Skin epidermis (tissue), 12 donors: Measurements from ENCODE around the gene KIRREL3.

Experiments used
- H3K27ac ChIP-seq, 21 experiments: fragments of 200-600 bp; sonication (generic) in 11 of 21; one replicate each; pipeline ENCODE4 v1.5.0; 2020; ENCODE audit warnings: mild to moderate bottlenecking in 3 of 21, inconsistent platforms in 2 of 21, moderate library complexity in 2 of 21
- H3K4me3 ChIP-seq, 7 experiments: fragments of 200-600 bp; sonication (generic) in 2 of 7; one replicate each; pipeline ENCODE4 v1.5.0; 2020; ENCODE audit warnings: inconsistent platforms in 2 of 7, mild to moderate bottlenecking in 2 of 7, moderate library complexity in 1 of 7

Gene KIRREL3

DNA sequence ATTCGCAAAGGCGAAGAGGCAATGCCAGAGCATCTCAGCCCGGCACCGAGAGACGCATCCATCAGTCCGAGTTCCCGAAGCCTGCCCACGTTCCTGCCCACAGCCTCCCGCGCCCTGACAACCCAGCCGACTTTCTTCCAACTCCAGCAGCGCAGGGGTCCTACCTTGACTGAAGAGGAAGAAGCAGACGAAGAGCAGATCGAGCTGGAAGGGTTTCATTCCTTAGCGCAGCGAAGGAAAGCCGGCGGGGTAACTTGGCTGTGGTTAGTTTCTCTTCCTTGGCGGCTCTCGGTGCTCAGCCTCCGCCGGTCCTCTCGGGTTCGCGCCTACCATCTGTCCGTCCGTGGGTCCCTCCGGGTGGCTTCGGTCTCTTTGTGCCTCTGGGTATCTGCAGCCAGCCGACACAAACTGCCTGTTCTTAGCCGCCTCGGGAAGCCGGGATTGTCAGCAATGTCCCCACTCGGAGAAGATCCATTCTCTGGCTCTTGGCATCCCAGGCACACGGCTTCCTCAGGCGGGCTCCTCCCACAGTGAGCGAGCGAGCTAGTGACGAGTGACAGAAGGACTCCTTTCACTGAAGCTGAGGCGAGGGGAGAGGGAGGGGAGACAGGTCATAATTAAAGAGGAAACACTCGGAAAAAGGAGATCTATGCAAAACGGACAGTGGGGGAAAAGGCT is at the start of gene KIRREL3:
TSS of gene KIRREL3 (minus strand) at position 480 of the 678 bp plus-strand sequence.
- Histone ChIP-seq H3K4me3 (peak within 1 kb of the TSS in 4 of 7 experiments; percentile 1 to 28 (median 10)), H3K27ac (no peak within 1 kb of the TSS)

DNA sequence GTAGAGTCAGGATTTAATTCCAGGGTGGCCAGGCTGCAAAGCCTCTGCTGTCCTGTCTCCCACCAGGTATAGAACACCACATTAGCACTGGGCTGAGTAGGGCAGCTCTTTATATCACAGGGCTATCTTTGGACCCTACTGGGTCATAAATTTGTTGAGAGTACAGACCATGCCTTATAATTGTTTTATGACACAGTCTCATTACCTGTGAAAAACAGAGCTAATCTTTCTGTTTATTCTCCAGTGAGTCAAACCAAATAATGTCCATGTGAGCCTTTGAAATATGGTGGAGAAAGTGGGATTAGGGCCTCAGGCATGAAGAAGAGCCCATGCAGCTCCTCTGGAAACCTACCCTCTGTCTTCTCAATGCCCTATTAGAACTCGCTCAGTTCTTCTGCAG is 49.6 kb upstream of the KIRREL3 start:
- no peak overlapping the region for H3K4me3 ChIP-seq
- no peak overlapping the region for H3K27ac ChIP-seq

DNA sequence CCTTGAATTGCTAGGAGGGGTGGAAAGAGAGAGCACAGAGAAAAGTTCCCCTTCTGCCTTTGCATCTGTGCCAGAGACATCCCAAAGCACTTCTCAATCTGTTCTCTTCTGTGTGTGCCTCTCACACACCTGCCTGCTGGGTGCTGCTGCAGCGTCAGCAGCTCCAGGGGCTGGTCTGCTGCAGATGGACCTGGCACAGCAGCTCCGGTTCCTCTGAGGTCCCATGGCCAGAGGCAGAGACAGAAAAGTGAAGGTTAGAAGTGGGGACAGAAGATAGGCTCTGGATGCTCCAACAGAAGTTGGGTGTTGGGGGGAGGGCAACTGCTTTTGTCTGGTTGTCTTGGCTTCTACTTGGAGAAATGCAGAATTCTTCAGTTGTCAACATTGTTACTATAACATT is 48.9 kb upstream of the KIRREL3 start:
- no peak overlapping the region for H3K27ac ChIP-seq
- H3K4me3 ChIP-seq = no peak overlapping the region

DNA sequence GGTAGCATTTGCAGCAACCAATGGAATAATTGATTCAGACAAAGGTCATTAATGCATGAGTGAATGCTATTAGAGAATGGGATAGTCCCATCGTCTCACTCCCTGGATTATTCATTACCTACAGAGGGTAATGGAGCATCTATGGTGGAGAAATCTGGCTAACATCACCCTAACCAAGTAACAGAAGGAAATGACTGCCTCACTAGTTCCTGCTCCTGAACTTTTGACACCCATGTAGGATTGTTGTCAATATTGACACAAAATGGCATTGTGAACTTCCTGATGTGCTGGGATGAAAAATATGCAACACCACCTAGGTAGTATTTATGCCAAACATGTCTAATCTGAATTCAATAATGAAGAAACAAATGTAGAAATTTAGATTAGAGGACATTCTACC is 44.0 kb upstream of the KIRREL3 start:
- Histone ChIP-seq H3K4me3 (no peak overlapping the region), H3K27ac (no peak overlapping the region)

DNA sequence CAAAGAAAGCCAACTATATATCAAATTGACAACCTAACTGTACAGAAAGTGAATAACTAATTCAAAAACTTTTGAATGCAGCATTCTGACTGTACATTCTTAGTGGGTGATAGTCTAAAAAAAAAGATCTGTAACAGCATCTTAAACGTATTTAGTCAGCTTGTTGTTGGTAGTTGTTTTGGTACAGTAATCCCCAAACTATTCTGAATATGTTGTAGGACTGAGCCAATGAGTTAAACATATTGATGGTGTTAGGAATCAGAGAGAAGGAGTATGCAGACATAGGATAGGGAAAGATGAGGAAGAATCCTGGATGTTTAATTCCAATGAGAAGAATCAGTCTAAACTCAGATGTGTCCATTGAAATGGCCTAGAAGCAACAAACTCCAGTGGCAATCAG is 41.9 kb upstream of the KIRREL3 start:
- Histone ChIP-seq H3K27ac (no peak overlapping the region), H3K4me3 (no peak overlapping the region)

DNA sequence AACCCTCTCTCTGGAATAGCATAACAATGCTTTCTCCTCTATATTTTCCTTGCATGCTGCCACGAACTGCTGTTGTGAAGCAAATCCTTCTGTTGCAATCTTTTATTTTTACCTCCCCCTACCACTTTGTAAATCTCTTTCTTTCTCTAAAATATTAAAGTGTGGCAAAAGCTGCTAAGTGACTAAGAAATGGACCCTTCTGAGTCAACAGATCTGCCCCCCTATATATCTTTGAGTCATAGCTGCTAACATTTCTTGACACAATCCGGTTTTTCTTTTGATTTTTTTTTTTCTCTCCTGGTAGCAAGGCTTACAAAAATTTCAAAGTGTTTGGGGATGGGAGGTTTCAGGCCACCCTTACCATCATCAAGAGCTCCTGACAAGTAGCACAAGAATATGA is 39.0 kb upstream of the KIRREL3 start:
- Histone ChIP-seq H3K4me3 (no peak overlapping the region), H3K27ac (no peak overlapping the region)

DNA sequence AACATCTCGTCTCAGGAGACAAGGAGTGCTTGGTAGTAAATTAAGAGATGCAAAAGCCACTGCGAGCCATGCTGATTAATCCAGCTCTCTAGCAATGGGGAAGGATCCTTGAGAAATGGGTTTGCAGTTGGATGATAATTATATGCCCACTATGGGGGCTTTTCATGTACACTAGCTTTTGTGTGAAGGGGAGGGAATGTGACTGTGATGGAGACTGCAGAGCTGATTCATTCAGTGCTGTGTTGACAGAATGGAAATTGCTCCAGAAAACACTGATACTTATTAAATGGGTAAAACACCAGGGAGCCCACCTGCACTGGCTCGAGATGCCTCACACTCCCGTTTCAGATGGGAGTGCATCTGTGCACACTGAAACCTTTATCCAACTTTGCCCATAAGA is 37.0 kb upstream of the KIRREL3 start:
- no peak overlapping the region for H3K4me3 ChIP-seq
- H3K27ac ChIP-seq = no peak overlapping the region

DNA sequence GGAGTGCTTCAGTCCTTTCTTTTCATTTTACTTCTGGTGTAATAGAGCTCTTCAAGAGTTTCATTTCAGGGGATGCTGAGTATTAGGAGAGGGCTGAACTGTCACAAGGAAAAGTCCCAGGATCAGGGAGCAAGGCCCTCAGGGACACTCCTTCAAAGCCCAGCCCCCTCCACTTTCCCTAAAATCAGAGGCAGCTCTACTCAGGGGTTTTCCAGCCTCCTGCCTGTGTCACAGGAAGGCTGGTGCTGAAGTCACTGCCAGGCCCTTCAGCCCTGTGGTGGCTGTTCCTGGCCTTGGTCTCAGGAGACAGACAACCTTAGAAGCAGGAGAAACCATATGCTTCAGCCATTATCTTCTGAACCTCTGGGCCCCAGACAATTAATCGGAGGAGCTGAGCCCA is 36.4 kb upstream of the KIRREL3 start:
- H3K4me3 ChIP-seq = no peak overlapping the region
- no peak overlapping the region for H3K27ac ChIP-seq

DNA sequence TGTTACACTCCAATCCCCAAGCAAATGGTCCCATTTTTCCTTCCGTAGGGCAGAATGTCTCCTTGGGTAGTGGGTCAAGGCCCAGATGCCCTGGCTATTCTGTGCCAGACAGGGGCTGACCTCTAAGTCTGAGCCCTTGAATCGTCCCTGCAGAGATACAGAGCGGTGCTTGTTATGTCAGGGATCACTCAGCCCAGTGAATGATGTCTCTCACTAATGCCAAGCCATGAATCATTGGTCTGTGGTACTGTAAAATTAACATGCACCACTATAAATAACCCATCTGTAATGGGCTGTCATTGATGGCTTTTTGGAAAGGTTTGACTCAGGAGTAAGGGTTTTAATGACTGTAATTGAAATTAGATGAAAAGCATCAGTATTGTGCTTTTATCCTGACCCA is 35.3 kb upstream of the KIRREL3 start:
- Histone ChIP-seq H3K4me3 (no peak overlapping the region), H3K27ac (no peak overlapping the region)

DNA sequence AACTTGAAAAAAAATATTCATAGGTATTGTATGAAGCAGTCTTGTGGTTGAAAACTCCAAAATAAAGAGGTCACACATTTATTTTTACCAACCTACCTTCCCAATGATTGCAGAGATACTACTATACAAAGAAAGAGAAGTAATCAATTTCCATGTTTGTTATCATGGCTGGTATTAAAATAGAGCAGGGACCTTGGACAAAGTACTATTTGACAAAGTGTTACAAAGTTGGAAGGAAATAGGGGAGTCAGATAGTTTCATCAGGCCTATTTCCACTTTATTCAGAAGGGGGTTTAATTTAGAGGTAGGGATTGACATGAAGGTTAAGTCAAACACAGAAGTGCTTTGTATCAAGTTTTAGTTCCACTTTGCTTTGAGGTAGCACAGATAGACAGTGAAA is 34.4 kb upstream of the KIRREL3 start:
- no peak overlapping the region for H3K27ac ChIP-seq
- no peak overlapping the region for H3K4me3 ChIP-seq

DNA sequence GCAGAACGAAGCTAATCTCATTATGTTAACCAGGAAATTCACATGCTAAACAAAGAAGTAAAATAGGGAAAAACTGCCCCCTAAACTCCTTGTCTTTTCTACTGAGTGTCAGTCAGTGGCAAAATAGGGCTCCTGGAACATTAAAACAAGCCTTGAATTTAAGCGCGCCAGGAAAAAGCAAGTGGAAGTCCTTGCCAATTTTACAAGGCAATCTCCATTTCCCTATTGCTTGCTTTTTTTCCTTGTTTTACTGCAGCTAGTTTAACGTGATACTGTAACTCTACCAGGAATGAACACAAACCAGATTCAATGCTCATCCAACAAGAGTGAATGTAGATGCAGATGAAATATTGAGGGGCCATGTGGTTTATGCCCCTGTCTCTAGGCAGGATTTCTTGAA is 28.1 kb upstream of the KIRREL3 start:
- no peak overlapping the region for H3K4me3 ChIP-seq

DNA sequence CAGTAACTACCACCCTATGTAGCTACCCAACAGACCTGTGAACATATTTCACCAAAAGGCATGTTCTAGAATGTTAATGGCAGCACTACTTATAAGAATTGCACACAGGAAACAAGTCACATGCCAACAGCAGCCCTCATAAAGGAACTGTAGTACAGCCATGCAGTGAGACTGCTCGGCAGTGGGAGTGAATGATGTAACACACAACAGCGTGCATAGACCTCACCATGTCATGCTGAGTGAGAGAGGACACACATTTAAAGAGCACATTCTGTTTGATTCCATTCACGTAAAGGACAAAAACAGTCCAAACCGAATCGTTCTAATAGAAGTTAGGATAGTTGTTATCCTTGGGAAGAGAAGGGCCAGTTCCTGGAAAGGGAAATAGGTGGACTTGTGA is 27.2 kb upstream of the KIRREL3 start:
- Histone ChIP-seq H3K27ac (no peak overlapping the region), H3K4me3 (no peak overlapping the region)

More for the DNA sequence above, 28.1 kb upstream of the KIRREL3 start:
- H3K27ac ChIP-seq = no peak overlapping the region

DNA sequence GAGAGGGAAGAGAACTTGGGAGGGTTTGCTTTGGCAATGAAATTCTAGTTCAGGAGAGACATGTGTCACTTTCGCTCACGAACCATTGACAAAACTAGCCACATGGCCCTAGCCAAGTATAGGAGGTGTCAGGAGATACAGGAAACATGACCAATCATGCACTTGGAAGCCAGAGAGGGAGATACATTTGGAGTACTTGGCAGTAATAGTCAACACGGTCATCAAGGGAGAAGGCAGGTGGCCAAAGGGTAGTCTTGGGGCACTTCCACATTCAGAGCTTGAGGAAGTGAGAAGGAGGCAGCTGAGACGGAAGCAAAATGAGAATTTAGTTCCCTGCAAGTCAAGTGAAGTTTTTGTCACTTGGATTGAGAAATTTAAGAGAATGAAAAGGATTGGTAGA is 26.4 kb upstream of the KIRREL3 start:
- no peak overlapping the region for H3K4me3 ChIP-seq

DNA sequence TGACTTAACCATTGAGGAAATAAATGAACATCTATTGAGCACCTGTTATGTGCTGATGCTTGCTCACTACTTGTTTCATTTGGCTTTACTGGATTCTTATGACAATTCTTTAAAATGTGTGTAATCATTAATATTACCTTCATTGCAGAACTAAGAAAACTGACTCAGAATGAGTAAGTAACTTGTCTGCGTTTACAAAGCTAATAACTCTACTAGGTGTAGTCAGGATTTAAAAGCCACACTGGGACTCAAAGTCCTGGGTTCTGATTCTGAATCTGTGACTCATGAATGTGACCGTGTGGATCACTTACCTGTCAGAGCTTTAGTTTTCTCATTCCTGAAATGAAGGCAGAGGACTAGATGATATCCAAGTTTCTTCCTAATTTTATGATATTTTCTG is 23.4 kb upstream of the KIRREL3 start:
- Histone ChIP-seq H3K4me3 (no peak overlapping the region), H3K27ac (no peak overlapping the region)

More for the DNA sequence above, 26.4 kb upstream of the KIRREL3 start:
- no peak overlapping the region for H3K27ac ChIP-seq

DNA sequence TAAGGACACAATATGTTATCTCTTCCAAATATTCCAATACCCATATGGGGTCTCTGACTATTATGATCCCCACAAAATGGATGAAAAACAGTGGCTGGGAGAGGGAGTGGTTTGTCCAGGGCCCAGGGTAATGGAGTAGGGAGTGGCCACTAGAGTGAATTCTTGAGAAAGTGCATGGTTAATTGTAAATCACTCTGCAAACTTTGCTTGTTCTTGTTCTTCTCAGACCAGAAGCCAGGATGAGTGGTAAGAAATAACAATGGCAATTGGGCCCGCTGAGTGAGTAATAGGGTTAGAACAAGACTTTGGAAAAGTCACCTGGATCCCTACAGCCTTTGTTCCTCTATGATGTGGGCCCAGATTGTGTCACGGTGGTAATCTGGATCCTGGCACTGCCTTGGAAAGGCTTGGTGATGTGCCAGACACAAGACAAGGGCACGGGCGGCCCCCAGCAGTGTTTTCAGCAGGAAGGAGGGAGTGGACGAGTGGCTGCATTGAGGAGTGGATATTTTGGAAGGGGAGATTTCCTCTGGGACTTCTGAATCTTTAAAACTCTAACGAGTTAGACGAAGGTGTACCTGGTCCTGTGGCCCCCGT is 18.2 kb upstream of the KIRREL3 start:
- no peak overlapping the region for H3K27ac ChIP-seq
- no peak overlapping the region for H3K4me3 ChIP-seq

DNA sequence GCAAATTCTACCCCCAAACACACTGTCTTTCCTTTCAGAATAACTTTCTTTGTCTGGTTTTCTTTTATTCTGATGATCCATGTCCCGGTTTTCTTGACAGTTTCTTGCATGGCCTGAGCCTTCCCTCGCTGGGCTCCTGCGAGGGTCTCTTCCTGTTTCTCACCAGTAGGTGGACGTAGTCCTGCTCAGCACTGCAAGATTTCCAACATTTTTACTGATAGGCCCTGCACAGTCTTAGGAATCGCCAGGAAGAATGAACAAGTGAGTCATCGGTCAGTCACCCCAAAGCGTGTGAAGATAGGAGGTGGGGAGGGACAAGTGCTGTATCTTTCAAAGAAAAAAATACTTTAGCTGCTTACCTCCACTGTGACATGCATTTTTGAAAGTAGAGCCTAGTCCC is 16.9 kb upstream of the KIRREL3 start:
- no peak overlapping the region for H3K4me3 ChIP-seq

DNA sequence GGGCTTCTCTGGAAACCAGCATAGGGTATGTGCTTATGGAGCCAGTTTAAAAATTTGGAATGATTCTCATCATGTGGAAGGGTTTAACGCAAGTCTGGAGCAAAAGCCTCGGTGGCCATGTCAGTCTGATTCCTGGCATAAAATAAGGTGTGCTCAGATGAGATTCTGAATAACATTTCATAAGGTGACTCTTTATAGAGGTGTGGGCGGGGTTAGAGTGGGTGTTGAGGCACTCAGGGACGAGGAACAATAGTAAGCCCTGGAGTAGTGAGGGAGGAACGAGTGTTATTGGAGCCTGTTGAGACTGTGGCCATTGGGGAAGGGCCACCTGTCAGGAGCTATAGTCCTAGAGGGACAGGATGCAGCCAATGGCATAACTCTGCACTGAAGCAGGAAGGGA is 13.0 kb upstream of the KIRREL3 start:
- no peak overlapping the region for H3K4me3 ChIP-seq

More for the DNA sequence above, 16.9 kb upstream of the KIRREL3 start:
- H3K27ac ChIP-seq = no peak overlapping the region

DNA sequence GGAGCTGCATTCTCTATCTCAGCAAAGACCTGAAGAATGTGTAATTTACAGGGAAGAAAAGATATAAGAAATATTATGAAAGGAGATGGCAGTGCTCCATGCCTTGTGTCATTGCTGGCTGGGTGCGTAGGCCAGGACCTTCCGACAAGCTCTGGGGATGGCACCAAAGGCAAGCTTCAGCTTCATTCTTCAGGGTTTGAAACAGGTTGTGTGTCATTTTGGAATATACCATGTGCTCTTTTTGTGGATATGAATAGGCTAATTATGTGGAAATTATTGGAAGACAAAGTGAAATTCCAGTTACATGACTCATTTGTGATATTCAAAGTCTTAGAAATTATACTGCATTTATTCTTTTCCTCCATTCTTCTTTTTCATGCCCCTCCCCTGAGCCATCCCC is 5.7 kb upstream of the KIRREL3 start:
- Histone ChIP-seq H3K4me3 (no peak overlapping the region), H3K27ac (no peak overlapping the region)

More for the DNA sequence above, 13.0 kb upstream of the KIRREL3 start:
- H3K27ac ChIP-seq = no peak overlapping the region

DNA sequence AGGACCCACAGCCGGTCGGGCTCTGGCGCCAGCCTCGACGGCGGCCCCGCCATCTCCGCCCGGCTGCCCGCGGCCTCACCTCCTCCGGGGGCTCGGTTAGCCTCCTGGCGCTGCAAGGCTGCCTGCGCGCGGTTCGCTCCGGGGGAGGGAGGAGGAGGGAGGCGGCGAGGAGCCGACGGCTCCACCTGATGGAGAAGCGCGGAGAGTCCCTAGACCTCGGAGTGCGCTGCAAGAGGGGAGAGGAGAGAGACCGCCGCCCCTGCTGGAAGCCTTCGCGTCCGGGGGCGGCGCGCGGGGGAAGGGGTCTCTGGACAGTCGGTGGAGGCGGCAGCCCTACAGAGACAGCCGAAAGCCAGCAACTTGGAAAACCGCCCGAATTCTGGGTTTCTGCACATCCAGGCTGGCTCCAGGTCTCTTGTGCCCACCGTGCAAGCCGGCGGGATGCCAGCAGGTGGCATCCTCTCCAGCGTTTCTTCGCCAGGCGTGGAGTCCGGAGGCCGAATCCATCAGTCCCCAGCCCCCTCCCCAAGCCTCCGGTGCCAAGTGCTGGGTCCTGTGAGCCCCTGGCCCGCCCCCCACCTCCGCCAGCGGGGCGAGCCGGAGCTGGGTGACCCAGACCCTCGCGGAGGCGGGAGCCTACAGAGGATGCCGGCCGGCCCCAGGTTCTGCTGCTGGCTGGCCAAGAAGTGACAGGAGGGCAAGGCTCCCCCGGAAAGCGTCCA is 2.9 kb upstream of the KIRREL3 start:
- Histone ChIP-seq H3K4me3 (peak overlapping the region in 1 of 7 experiments; percentile 6), H3K27ac (no peak overlapping the region)

DNA sequence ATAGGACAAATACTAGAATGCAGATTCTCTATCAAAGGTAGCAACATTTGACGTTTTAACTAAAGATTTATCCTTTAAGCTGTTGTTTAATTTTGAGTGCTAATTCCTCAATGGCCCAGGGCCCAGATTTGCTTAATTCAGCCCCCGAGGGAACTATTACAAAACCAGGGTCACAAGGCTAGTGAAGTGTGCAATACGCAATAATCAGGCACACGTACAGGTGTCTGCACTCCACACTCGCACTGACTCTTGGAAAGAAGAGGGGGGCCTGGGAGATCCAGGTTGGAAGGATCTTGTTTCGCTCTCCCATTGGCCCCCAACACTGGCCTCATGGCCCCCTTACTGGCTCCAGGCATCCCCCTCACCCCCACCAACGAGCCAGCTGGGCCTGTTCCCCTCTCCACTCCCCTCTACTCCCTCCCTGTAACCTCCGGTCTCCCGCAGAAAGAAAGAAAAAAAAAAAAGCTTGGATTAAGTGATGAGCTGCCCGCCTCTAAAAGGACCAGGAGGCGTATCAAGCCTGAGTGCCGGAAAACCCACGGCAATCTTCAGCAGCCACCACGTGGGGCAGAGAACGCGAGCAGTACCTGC is 2.2 kb upstream of the KIRREL3 start:
- peak overlapping the region in 1 of 7 experiments; percentile 6 for H3K4me3 ChIP-seq
- no peak overlapping the region for H3K27ac ChIP-seq

DNA sequence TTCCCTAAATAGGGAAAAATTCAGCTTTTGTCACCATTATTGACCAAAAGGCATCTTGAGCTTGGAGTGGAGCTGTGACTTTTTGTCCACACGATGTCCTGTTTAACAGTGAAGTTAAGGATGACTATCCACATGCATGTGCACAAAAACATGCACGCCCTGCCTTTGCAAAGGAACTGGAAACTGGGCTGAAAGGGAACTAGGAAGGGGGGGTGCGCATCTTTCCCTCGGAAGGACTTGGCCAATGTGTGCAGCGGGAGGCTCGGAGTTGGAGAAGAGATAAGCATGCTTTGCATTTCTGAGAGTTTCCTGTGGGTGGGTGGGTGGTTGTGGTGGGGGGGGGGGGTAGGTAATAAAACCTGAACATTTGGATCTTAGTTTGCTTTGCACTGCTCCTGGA is 411 bp upstream of the KIRREL3 start:
- H3K4me3 ChIP-seq = peak overlapping the region in 1 of 7 experiments; percentile 28
- no peak overlapping the region for H3K27ac ChIP-seq
